Small intestine (tissue), 7 donors: Measurements from ENCODE around the gene SOX10. TPM values are rescaled to one million over a fixed set of nuclear protein-coding genes. Genes with fewer than 3 reads are reported as not detected.

Source experiments
- DNase-seq, 2 donors: peaks; one replicate each; pipeline versions ENCODE4 v3.0.0 to v3.0.0-alpha.2; 2013
- FAIRE-seq: peaks from 2 replicates; lab custom pipeline; 2012; peaks lifted over from hg19 to GRCh38; lab: Jason Lieb, UNC
- H3K27ac ChIP-seq, 3 donors: one replicate each; pipeline ENCODE4 v1.5.1; 2013; ENCODE audit warnings: low read length in 2 of 3, mild to moderate bottlenecking in 2 of 3, control low read depth in 1 of 3, inconsistent platforms in 1 of 3, low read depth in 1 of 3, moderate library complexity in 1 of 3
- H3K27me3 ChIP-seq, 3 donors: one replicate each; pipeline ENCODE4 v1.6.1; 2013; ENCODE audit warnings: low read length in 3 of 3, inconsistent platforms in 1 of 3; ENCODE audit not compliant: control insufficient read depth in 3 of 3, insufficient read depth in 3 of 3
- H3K36me3 ChIP-seq, 3 donors: one replicate each; pipeline ENCODE4 v1.6.1; 2013; ENCODE audit warnings: low read length in 3 of 3, inconsistent platforms in 1 of 3, low read depth in 1 of 3, mild to moderate bottlenecking in 1 of 3, moderate library complexity in 1 of 3; ENCODE audit not compliant: control insufficient read depth in 3 of 3, insufficient read depth in 2 of 3
- H3K4me1 ChIP-seq, 3 donors: one replicate each; pipeline ENCODE4 v1.6.1; 2013; ENCODE audit warnings: low read length in 2 of 3, inconsistent platforms in 1 of 3, low read depth in 1 of 3, mild to moderate bottlenecking in 1 of 3, moderate library complexity in 1 of 3; ENCODE audit not compliant: control insufficient read depth in 3 of 3, insufficient read depth in 2 of 3
- H3K4me3 ChIP-seq, 3 donors: one replicate each; pipeline ENCODE4 v1.5.1; 2013; ENCODE audit warnings: low read length in 3 of 3, control low read depth in 1 of 3, inconsistent platforms in 1 of 3, low read depth in 1 of 3, mild to moderate bottlenecking in 1 of 3, moderate library complexity in 1 of 3
- H3K9me3 ChIP-seq, 2 donors: one replicate each; pipeline ENCODE4 v1.6.1; 2013; ENCODE audit warnings: low read depth in 1 of 2, low read length in 1 of 2; ENCODE audit not compliant: control insufficient read depth in 2 of 2, insufficient read depth in 1 of 2
- WGBS, 3 donors: extraction: QIAGEN DNeasy Blood & Tissue Kit; methylation state at CpG; one replicate each; pipeline ENCODE4 v1.1.7; 2013; 5-methylcytosine and 5-hydroxymethylcytosine counted together
- polyA plus RNA-seq, 4 donors: library from polyadenylated mRNA; stranded (reverse) in 3 of 4; unstranded in 1 of 4; fragments of 200-250 nt in 3 of 4; fragments of 120-200 nt in 1 of 4; gene quantifications; one replicate each; pipeline versions ENCODE4 v1.2.1 to v1.2.3, GENCODE V29; 2013
- donor health status: healthy with polysubstance abuse.
- donor health status: control.
- donor health status: control.
- donor health status: Bipolar disorder and iron deficiency.
- donor health status: healthy.

The SOX10 gene
- polyA plus RNA-seq, 4 donors, result 0.27 to 2.8 (median 1.8) TPM; not detected in 1

DNA sequence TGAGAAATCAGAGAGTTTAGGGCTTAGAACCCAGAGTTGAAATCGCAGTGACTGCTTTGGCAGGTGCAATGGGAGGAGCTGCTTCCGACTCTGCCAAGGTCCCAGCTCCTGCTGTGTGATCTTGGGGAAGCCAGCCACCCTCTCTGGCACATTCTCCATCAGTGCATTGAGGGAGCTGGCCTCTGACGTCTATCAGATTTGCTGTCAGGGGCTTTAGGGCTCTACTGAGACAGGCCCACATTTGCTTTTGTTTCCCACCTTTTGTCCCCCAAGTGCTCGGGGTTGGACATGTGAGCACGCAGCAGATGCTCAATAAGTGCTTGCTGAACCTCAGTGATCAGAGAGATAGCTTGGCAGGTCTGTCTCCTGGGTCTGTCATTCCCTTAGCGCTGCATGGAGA, 10.6 kb upstream of the SOX10 start:
- FAIRE-seq (no peak), DNase-seq (no peak)
- Histone ChIP-seq H3K4me3 (no peak overlapping the region), H3K4me1 (no peaks in the 10 kb centered on the region), H3K27ac (no peak overlapping the region), H3K36me3 (no peaks in the 10 kb centered on the region), H3K9me3 (no peaks in the 10 kb centered on the region), H3K27me3 (no peaks in the 10 kb centered on the region)
- WGBS, 3 donors, result 77 to 87% (median 81%) methylated on average over 6 of the region's 6 CpGs

DNA sequence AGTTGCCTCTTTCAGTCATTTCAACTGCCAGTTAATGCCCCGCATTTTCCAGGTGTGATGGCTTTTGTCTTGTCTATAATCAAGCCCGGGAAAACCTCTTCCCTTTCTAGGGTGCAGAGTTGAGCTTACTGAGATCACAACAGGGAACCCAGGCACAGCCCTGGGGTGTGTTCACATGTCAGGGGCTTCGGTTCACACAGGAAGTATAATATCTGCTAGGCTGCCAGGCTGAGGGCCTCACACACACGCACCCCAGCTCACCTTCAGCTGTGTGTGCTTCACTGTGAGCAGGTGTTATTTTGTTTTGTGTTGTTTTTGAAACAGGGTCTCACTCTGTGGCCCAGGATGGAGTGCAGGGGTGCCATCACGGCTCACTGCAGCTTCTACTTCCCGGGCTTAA, 9.7 kb upstream of the SOX10 start:
- DNase-seq (no peak), FAIRE-seq (no peak)
- Histone ChIP-seq H3K4me1 (no peaks in the 10 kb centered on the region), H3K9me3 (no peaks in the 10 kb centered on the region), H3K27me3 (no peaks in the 10 kb centered on the region), H3K36me3 (no peaks in the 10 kb centered on the region), H3K4me3 (no peak overlapping the region), H3K27ac (no peak overlapping the region)
- 73 to 86% (median 80%) methylated on average over 6 of the region's 6 CpGs for WGBS, 3 donors

DNA sequence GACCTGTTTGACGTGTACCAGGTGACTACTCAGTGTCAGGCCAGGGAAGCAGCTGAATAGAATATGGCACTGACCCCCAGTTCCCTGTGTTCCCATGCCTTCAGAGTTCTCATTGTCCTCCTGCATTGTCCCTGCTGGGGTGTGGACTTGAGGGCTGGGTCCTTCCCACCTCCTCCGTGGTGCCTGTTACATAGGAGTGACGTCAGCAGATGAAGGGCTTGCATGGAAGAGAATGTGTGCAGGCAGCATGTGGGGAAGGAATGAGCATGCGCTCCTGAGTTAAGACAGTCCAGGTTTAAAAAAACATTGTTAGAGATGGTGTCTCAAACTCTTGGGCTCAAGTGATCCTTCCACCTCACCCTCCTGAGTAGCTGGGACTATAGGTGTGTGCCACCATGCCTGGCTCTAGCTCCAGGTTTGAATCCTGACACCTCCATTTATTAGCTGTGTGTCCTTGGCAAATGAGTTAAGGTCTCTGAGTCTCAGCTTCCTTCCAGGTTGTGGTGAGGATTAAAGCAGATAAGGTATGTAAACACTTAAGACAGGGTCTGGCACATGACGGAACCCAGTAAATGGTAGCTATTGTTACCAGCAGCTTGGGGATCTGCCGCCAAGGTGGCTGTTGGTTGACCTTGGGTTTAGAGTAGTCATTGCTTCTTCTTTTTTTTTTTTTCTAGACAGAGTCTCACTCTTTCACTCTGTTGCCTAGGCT, 7.5 kb upstream of the SOX10 start:
- no peak for FAIRE-seq
- no peak for DNase-seq
- Histone ChIP-seq H3K27me3 (no peaks in the 10 kb centered on the region), H3K27ac (no peak overlapping the region), H3K36me3 (peaks cover 0 to 8% (median 0%) of the 10 kb centered on the region in 3 donors), H3K4me1 (no peaks in the 10 kb centered on the region), H3K9me3 (no peaks in the 10 kb centered on the region), H3K4me3 (no peak overlapping the region)
- WGBS, 3 donors, result 45 to 68% (median 55%) methylated on average over 6 of the region's 6 CpGs

DNA sequence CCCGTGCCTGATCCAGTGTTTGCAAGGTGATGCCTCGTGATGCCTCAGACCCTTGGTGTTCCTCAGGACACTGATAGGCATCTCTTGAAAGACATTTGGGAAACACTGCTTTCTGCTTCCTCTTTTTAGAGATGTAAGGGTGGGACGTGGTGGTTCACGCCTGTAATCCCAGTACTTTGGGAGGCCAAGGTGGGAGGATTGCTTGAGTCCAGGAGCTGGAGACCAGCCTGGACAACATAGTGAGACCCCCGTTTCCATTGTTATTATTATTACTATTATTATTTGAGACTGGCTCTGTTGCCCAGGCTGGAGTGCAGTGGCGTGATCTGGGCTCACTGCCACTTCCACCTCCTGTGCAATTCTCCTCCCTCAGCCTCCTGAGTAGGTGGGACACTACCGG, 6.5 kb upstream of the SOX10 start:
- peaks cover 0 to 14% (median 0%) of the 10 kb centered on the region in 3 donors for H3K36me3 ChIP-seq
- H3K4me3 ChIP-seq, result no peak overlapping the region
- H3K9me3 ChIP-seq, result no peaks in the 10 kb centered on the region
- FAIRE-seq, result no peak
- H3K27ac ChIP-seq, result no peak overlapping the region
- no peaks in the 10 kb centered on the region for H3K4me1 ChIP-seq
- no peaks in the 10 kb centered on the region for H3K27me3 ChIP-seq
- WGBS, 3 donors, result 85 to 91% (median 88%) methylated on average over 7 of the region's 7 CpGs
- no peak for DNase-seq

DNA sequence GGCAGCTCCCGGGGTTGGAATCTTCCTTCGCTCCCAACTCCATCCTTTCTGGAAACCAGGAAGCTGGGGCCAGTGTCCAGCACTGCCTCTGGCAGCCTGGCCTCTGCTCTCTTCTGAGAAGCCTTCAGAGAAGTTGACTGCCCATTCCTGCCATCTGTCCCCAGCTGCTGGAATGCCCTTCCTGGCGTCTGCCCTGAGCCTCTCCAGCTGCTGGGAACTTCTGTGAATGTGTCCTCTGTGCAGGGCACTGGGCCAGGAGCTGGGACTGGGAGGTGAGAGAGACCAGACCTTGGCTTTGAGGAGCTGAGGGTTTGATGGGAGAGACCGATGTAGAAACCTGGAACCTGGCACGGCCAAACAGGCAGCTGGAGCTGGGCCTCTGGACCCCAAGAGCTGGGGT, 5.9 kb upstream of the SOX10 start:
- no peak overlapping the region for H3K4me3 ChIP-seq
- H3K27ac ChIP-seq, result no peak overlapping the region
- no peak for DNase-seq
- no peaks in the 10 kb centered on the region for H3K4me1 ChIP-seq
- H3K9me3 ChIP-seq, result no peaks in the 10 kb centered on the region
- WGBS, 3 donors, result 60 to 74% (median 72%) methylated on average over 5 of the region's 5 CpGs
- no peaks in the 10 kb centered on the region for H3K27me3 ChIP-seq
- no peak for FAIRE-seq
- peaks cover 0 to 16% (median 0%) of the 10 kb centered on the region in 3 donors for H3K36me3 ChIP-seq

DNA sequence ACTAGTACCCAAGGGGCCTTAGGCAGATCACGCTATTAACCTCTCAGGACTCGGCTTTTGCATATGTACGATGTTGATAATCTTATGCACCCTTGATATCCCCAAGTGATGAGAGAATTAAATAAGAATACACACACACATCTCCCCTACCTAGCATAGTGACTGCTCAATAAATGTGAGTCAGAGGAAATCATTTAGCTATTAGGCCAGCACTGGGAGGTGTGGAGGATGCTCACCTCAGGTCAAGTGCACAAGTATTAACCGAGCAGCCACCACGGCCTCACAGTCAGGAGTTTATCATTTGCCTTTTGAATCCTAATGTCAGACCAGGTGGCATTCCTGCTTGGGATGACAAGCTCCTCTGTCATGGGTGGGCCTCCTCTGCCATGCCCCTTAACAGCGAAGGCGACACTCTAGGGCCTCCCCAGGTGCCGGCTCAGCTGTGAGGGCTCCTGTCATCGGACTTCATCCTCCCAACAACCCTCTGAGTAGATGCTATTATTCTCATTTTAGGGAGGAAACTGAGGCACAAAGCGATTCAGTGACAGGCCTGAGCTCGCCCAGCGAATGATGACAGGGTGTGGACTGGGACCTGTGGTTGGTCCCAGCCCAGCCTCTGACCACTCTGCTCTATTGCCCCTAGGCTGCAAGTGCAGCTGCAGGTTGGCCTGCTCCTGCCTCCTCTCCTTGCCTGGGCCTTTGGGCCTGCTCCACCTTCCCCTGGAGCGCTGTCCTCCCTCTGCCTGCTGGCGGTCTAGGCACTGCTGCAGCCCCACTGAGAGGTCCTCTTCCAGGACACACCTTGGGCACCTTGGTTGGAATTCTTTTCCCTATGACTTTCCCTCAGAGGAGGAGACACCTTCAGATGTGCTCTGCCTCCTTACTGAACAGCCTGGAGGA, 5.0 kb upstream of the SOX10 start:
- Histone ChIP-seq H3K9me3 (no peaks in the 10 kb centered on the region), H3K27ac (no peak overlapping the region), H3K4me1 (no peaks in the 10 kb centered on the region), H3K27me3 (no peaks in the 10 kb centered on the region), H3K4me3 (no peak overlapping the region), H3K36me3 (peaks cover 0 to 21% (median 0%) of the 10 kb centered on the region in 3 donors)
- DNase-seq (no peak), FAIRE-seq (no peak)
- WGBS, 3 donors, result 82 to 91% (median 90%) methylated on average over 14 of the region's 14 CpGs

DNA sequence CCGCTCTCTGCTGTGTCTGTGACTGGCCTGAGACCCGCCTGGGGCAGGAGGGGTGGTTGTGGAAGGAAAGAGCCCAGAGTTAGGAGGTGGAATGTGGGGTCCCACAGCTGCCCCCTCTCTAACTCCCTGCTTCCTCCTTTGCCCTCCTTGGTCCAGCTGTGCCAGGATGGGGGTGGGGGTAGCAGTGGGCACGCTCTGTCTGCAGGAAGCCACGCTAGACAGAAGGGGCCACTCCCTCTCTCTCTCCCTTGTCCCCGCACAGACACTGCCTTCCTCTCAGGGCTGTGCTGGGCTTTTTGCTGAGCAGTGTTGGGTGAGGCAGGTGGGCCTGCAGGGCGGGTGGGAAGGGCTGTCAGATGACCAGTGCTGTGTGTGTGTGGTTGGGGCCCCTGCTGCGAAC, 2.0 kb upstream of the SOX10 start:
- 83 to 96% (median 85%) methylated on average over 6 to 7 of the region's 7 CpGs for WGBS, 3 donors
- FAIRE-seq, result no peak
- H3K4me1 ChIP-seq, result peaks cover 0 to 18% (median 2%) of the 10 kb centered on the region in 3 donors
- no peak overlapping the region for H3K27ac ChIP-seq
- H3K9me3 ChIP-seq, result no peaks in the 10 kb centered on the region
- DNase-seq, result no peak
- peaks cover 0 to 25% (median 0%) of the 10 kb centered on the region in 3 donors for H3K36me3 ChIP-seq
- H3K27me3 ChIP-seq, result peaks cover 0 to 18% (median 0%) of the 10 kb centered on the region in 3 donors
- H3K4me3 ChIP-seq, result no peak overlapping the region

DNA sequence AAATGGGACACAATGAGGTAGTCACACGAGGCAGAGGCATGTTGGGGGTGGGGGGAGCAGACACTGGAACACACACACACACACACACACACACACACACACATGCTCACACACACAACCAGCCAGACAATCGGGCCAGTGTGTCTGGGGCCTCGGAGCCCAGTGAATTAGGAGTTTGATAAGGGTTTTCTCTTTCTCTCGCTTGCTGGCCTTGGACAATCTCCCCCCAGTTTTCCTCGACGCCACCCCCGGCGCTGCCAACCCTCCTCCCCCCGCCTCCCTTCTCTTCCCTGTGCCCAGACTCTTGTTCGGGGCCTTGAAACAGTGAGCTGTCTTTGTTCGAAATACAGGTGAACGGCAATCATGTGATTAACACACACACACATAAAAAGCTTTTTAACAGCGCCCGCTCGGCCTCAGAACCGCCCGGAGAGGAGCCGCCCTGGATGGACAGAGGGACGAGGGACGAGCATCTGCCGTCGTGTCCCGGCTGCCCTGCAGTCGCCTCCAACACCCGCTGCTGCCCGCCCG, 1.5 kb upstream of the SOX10 start:
- peaks cover 0 to 30% (median 0%) of the 10 kb centered on the region in 3 donors for H3K36me3 ChIP-seq
- H3K4me3 ChIP-seq, result no peak overlapping the region
- H3K4me1 ChIP-seq, result peaks cover 0 to 23% (median 2%) of the 10 kb centered on the region in 3 donors
- WGBS, 3 donors, result 87 to 89% (median 88%) methylated on average over 26 to 27 of the region's 27 CpGs
- FAIRE-seq (no peak), DNase-seq (no peak)
- peaks cover 0 to 18% (median 0%) of the 10 kb centered on the region in 3 donors for H3K27me3 ChIP-seq
- H3K9me3 ChIP-seq, result no peaks in the 10 kb centered on the region
- no peak overlapping the region for H3K27ac ChIP-seq
